HFF-Myc (cell line): ENCODE measurements around the gene SSR3.

Experiments
- DNase-seq: peaks from one replicate; pipeline ENCODE4 v3.0.0-alpha.2; 2011; ENCODE audit warnings: low read depth; ENCODE audit errors: extremely low read depth
- H3K4me3 ChIP-seq: replicated peaks from 2 replicates; pipeline ENCODE4 v1.5.1; 2011; ENCODE audit warnings: low read depth, mild to moderate bottlenecking, control low read depth, low read length
- CTCF ChIP-seq: IDR thresholded peaks from 2 replicates; pipeline ENCODE4 v1.5.1; 2012; ENCODE audit warnings: mild to moderate bottlenecking, low read depth, low read length, control low read depth; ENCODE audit errors: missing control alignments

SSR3 gene

DNA sequence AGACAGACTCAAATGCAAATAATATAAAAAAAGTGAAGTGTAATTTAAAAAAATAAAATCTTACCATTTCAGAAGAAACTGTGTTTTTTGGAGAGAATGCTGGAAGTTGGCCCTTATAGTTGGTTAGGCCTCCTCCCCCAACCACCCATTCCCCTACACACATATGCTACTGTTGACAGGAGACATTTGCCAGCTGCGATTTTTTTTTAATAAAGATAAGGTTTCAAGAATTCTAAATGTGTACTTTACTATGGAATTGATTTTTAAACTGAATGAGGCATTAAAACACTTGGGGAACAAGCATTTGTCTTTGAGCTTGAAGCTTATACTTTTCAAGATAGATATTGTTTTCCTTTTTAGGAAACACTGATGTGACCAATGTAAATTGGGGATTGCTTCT, 4.4 kb upstream of the SSR3 start:
- H3K4me3 ChIP-seq: no peak overlapping the region
- no peak for TF ChIP-seq CTCF
- no peak for DNase-seq

GRCh38 chr3:156558389-156558788, 3.5 kb upstream of the SSR3 start:
- DNase-seq: no peak
- H3K4me3 ChIP-seq: no peak overlapping the region
- no peak for TF ChIP-seq CTCF

GRCh38 chr3:156554515-156554841, 439 bp downstream of the SSR3 start:
- no peak for TF ChIP-seq CTCF
- no peak for DNase-seq
- H3K4me3 ChIP-seq: peak overlapping the region; percentile 92

- DNase-seq: no peak
- no peak for TF ChIP-seq CTCF
- peak overlapping the region; percentile 92 for H3K4me3 ChIP-seq
Observed at GRCh38 chr3:156553705-156554356, 1.1 kb downstream of the SSR3 start.

- TF ChIP-seq CTCF: no peak
- H3K4me3 ChIP-seq: peak overlapping the region; percentile 92
Observed at GRCh38 chr3:156552973-156553372, 1.9 kb downstream of the SSR3 start.

DNA sequence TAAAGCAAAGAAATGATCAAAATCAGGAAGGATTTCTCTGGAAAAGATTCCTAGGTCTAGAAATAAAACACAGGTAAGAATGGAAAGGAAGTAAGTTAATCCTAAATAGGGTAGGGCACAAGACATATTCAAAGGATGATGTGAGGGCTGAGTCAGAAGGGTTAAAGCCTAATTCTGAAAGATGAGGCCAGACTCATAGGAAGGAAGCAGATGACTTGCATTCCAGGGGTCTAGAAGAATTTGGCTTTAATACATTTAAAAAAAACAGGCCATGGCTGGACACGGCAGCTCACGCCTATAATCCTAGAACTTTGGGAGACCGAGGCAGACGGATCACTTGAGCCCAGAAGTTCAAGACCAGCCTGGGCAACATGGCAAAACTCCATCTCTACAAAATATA, 3.2 kb downstream of the SSR3 start:
- H3K4me3 ChIP-seq: peak overlapping the region; percentile 92
- no peak for DNase-seq
- TF ChIP-seq CTCF: no peak

More at GRCh38 chr3:156552973-156553372, 1.9 kb downstream of the SSR3 start:
- no peak for DNase-seq

DNA sequence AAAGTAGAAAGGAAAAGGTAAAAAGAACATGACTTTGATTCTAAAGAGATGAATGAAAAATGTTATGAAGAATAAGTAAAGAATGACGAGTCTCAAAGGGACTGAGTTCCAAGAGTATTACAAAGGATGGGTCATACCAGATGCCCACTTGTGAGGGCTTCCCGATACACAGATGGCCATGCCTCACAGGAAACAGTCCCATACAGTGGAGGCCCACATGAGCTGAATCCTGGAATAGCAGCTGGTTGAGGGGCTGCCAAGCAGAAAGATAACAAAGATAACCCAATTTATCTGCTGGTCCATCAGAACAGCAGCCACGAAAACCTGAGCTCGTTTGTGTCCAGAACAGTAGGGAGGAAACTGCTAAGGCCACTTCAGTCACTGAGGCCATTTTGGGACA, 3.7 kb downstream of the SSR3 start:
- peak overlapping the region; percentile 92 for H3K4me3 ChIP-seq
- no peak for DNase-seq
- no peak for TF ChIP-seq CTCF
